ENCODE data around the gene CCL7. TPM values are rescaled to one million over a fixed set of nuclear protein-coding genes. Genes with fewer than 3 reads are reported as not detected.

CCL7 gene
- total and polyA plus RNA-seq, 8 donors: not detected

DNA sequence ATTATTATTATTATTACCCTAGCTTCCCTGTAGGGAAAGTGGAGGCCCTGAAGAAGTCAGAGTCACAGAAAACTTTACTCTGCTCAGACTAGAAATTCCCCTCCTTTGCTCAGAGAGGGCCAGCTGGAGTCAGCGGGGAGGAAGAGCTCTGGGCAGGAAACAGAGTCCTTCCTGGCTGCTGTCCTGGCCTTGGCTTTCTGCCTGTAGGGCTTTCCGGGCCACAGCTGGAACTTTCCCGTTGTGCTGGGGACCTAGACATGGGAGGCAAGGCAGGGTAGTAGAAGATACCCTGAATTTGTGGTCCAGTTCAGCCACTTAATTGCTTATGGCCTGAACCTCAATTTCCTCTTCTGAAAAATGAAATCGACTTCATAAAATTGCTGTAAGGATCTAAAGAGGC, 29.0 kb upstream of the CCL7 start:
- H3K27me3 ChIP-seq: no peaks in the 10 kb centered on the region
- H3K9me3 ChIP-seq: no peaks in the 10 kb centered on the region
- H3K4me1 ChIP-seq: peaks cover under 1 to 34% (median 5%) of the 10 kb centered on the region in 3 donors
- DNase-seq (peak in 5 of 6 donors; percentile 37 to 59 (median 50)), FAIRE-seq (peak; percentile 39), ATAC-seq (peak in 3 of 4 donors; percentile 69 to 74 (median 71))
- intact Hi-C loops (cut with DNase I): no loop called here
- H3K27ac ChIP-seq: peak overlapping the region in 1 of 4 donors; percentile 33
- no peaks in the 10 kb centered on the region for H3K36me3 ChIP-seq
- WGBS, 2 donors: 13 to 14% methylated on average over 4 of the region's 4 CpGs
- TF ChIP-seq, protein P1, sequence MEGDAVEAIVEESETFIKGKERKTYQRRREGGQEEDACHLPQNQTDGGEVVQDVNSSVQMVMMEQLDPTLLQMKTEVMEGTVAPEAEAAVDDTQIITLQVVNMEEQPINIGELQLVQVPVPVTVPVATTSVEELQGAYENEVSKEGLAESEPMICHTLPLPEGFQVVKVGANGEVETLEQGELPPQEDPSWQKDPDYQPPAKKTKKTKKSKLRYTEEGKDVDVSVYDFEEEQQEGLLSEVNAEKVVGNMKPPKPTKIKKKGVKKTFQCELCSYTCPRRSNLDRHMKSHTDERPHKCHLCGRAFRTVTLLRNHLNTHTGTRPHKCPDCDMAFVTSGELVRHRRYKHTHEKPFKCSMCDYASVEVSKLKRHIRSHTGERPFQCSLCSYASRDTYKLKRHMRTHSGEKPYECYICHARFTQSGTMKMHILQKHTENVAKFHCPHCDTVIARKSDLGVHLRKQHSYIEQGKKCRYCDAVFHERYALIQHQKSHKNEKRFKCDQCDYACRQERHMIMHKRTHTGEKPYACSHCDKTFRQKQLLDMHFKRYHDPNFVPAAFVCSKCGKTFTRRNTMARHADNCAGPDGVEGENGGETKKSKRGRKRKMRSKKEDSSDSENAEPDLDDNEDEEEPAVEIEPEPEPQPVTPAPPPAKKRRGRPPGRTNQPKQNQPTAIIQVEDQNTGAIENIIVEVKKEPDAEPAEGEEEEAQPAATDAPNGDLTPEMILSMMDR (IDR thresholded peaks at IDR 0.05): no peak
- H3K4me3 ChIP-seq: no peak overlapping the region

- Histone ChIP-seq H3K27me3 (no peaks in the 10 kb centered on the region), H3K27ac (peak overlapping the region in 1 of 4 donors; percentile 22), H3K4me1 (peaks cover 0 to 23% (median 5%) of the 10 kb centered on the region in 3 donors), H3K36me3 (no peaks in the 10 kb centered on the region), H3K4me3 (no peak overlapping the region), H3K9me3 (no peaks in the 10 kb centered on the region)
- DNase-seq (no peak), FAIRE-seq (no peak), ATAC-seq (peak in 2 of 4 donors; percentile 26)
- intact Hi-C loops (cut with DNase I): no loop called here
- WGBS, 2 donors: 79 to 82% methylated on average over 8 of the region's 8 CpGs
- TF ChIP-seq, protein P1 (IDR thresholded peaks at IDR 0.05): no peak
These were observed 27.2 kb upstream of the CCL7 start for GRCh38 chr17:34242587-34243363.

DNA sequence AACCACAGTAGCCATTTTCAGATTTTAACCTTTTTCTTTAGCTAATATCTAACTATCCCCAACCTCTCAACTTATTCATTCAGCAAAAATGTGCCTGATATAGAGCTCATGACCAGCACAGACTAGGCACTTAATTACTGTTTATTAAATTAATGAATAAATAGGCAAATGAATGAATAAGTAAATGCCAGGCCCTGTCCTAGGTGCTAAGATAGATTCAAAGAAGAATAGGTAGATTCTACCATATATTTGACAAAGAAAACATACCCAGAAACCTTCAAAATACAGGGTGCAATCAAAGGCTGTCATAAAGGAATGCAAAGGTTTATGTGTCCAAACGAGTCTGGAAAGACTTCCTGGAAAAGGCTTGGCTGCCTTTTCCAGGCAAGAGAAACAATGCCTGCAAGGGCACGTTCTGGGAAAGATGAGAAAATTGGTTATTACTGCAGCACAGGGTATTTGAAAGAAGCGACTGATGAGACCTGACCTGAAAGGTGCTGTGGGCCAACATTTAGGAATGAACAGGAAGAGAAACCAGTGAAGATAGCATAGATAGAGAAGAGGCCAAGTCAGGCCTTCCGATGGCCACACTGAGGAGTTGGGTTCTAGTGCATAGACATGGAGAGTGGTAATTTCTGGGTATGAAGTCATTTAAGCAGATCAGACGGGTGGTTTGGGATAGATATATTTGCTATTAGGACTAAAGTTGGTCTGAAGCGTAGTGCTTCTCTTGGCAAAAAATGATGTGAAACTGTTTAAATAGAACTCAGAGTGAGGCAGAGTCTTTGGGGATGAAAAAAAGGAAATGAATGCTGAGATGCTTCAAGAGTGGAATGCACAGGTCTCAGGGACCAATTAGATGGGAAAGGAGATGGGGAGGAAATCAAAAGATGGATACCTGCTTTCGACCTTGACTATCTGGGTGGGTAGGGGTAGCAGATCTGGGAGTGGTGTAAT, 26.4 kb upstream of the CCL7 start:
- WGBS, 2 donors: 66 to 69% methylated on average over 7 of the region's 7 CpGs
- no peak overlapping the region for H3K27ac ChIP-seq
- H3K9me3 ChIP-seq: no peaks in the 10 kb centered on the region
- ATAC-seq (no peak), DNase-seq (no peak), FAIRE-seq (no peak)
- TF ChIP-seq, protein P1 (IDR thresholded peaks at IDR 0.05): no peak
- H3K4me1 ChIP-seq: peaks cover 0 to 24% (median 5%) of the 10 kb centered on the region in 3 donors
- intact Hi-C loops (cut with DNase I): no loop called here
- H3K4me3 ChIP-seq: no peak overlapping the region
- no peaks in the 10 kb centered on the region for H3K27me3 ChIP-seq
- H3K36me3 ChIP-seq: no peaks in the 10 kb centered on the region

DNA sequence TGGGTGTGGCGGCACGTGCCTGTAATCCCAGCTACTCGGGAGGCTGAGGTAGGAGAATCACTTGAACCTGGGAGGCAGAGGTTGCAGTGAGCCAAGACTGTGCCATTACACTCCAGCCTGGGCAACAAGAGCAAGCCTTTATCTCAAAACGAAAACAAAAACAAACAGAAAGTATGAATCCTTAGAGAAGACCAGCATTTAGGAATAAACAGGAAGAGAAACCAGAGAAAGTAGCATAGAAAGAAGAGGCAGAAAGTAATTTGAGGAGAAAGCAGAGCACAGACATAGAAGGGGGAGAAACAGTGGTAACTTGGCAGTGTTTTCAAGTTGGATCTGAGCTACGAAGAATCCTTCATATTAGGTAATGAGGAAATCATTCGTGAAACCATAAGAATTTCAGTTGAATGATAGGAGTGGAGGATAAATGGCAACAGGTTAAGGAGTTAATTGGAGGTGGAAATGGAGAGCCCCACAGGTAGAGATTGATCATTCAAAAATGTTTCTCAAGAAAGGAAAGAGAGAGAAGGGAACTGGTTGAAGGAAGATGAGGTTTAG, 24.6 kb upstream of the CCL7 start:
- Histone ChIP-seq H3K4me1 (peaks cover 0 to 32% (median 5%) of the 10 kb centered on the region in 3 donors), H3K27ac (no peak overlapping the region), H3K9me3 (no peaks in the 10 kb centered on the region), H3K27me3 (no peaks in the 10 kb centered on the region), H3K4me3 (no peak overlapping the region), H3K36me3 (no peaks in the 10 kb centered on the region)
- FAIRE-seq (no peak), DNase-seq (no peak), ATAC-seq (no peak)
- 65 to 76% methylated on average over 6 of the region's 6 CpGs for WGBS, 2 donors
- TF ChIP-seq, protein P1 (IDR thresholded peaks at IDR 0.05): no peak
- intact Hi-C loops (cut with DNase I): no loop called here

All from pancreas (tissue), 10 donors.